GM12878 (cell line): ENCODE results near the gene FNDC11. TPM values are rescaled to one million over a fixed set of nuclear protein-coding genes. Genes with fewer than 3 reads are reported as not detected.

Source experiments
- ATAC-seq: fragments of 200-7000 bp; cut with Tn5 transposase; 3 replicates; pipeline ENCODE4 v1.9.1; 2020; ENCODE audit warnings: mild to moderate bottlenecking, moderate library complexity
- BruUV-seq: library from RNA; stranded (reverse); fragments of 400-500 nt; replicated peaks from 2 replicates; lab custom pipeline; 2021; lab: Mats Ljungman, UMichigan
- CTCF ChIA-PET: fragments of 300-600 bp; sonication (Branson Sonifier 250); formaldehyde crosslinking; extraction: SDS; loops from one replicate; lab custom pipeline; 2021; ENCODE audit warnings: inconsistent platforms; lab: Yijun Ruan, JAX
- POLR2A ChIA-PET: fragments of 350-600 bp; formaldehyde crosslinking; extraction: SDS; loops from one replicate; lab custom pipeline; 2021; ENCODE audit warnings: inconsistent platforms; lab: Charles Lee
- RAD21 ChIA-PET: fragments of 300-600 bp; sonication (Branson Sonifier 250); formaldehyde crosslinking; loops from one replicate; lab custom pipeline; 2023; ENCODE audit warnings: antibody characterized with exemption; ENCODE audit not compliant: unreplicated experiment; lab: Charles Lee
- SMC1A ChIA-PET: fragments of 300-600 bp; sonication (Branson Sonifier 250); formaldehyde crosslinking; loops from one replicate; lab custom pipeline; 2023; ENCODE audit not compliant: unreplicated experiment, uncharacterized antibody; lab: Charles Lee
- DNase-seq: peaks from one replicate; pipeline ENCODE4 v3.0.0-alpha.2; 2011; ENCODE audit warnings: low read depth, low spot score
- FAIRE-seq: peaks from 3 replicates; lab custom pipeline; 2011; peaks lifted over from hg19 to GRCh38; lab: Jason Lieb, UNC
- H2AFZ ChIP-seq: 2 replicates; pipeline ENCODE4 v1.6.0; 2011; ENCODE audit warnings: low read depth, low read length, control low read depth; ENCODE audit not compliant: control insufficient read depth
- H3K27ac ChIP-seq: 2 replicates; pipeline ENCODE4 v1.5.1; 2011; ENCODE audit warnings: control low read depth; ENCODE audit not compliant: control insufficient read depth, insufficient read depth
- H3K27me3 ChIP-seq, 2 experiments: replicated peaks in 1 of 2; 2 replicates each; pipeline versions ENCODE4 v1.6.0 to v1.6.1; 2011; ENCODE audit warnings: low read length in 1 of 2; ENCODE audit not compliant: control insufficient read depth in 2 of 2, insufficient read depth in 2 of 2
- H3K36me3 ChIP-seq, 2 experiments: 2 replicates each; pipeline ENCODE4 v1.5.1; 2011; ENCODE audit warnings: low read length in 1 of 2; ENCODE audit not compliant: control insufficient read depth in 2 of 2, insufficient read depth in 2 of 2
- H3K4me1 ChIP-seq: 2 replicates; pipeline ENCODE4 v1.6.1; 2011; ENCODE audit warnings: mild to moderate bottlenecking, low read length, moderate library complexity, mixed read lengths; ENCODE audit not compliant: control insufficient read depth, insufficient read depth
- H3K4me2 ChIP-seq: 2 replicates; pipeline ENCODE4 v1.6.0; 2011; ENCODE audit warnings: control low read depth; ENCODE audit not compliant: control insufficient read depth, insufficient read depth
- H3K4me3 ChIP-seq: fragments of 200-600 bp; sonication (generic); 2 replicates; pipeline ENCODE4 v1.5.1; 2016
- H3K79me2 ChIP-seq: 2 replicates; pipeline ENCODE4 v1.6.0; 2011; ENCODE audit warnings: low read length; ENCODE audit not compliant: control insufficient read depth, insufficient read depth
- H3K9ac ChIP-seq: 2 replicates; pipeline ENCODE4 v1.8.0; 2011; ENCODE audit warnings: low read length, control low read depth, mixed read lengths; ENCODE audit not compliant: control insufficient read depth, insufficient read depth
- H3K9me3 ChIP-seq: replicated peaks from 3 replicates; pipeline ENCODE4 v1.5.1; 2011; ENCODE audit warnings: mild to moderate bottlenecking, low read length; ENCODE audit not compliant: control insufficient read depth, insufficient read depth
- H4K20me1 ChIP-seq: 2 replicates; pipeline ENCODE4 v1.6.0; 2011; ENCODE audit not compliant: control insufficient read depth, insufficient read depth
- ETV6 ChIP-seq, 2 experiments: fragments of 450-650 bp in 1 of 2; IDR thresholded peaks in 1 of 2; conservative IDR thresholded peaks in 1 of 2; 2 replicates each; pipeline ENCODE4 v1.6.1; 2014; ENCODE audit warnings: antibody characterized with exemption in 1 of 2, borderline replicate concordance in 1 of 2, low read depth in 1 of 2, mild to moderate bottlenecking in 1 of 2, moderate library complexity in 1 of 2
- PBX3 ChIP-seq: IDR thresholded peaks from 2 replicates; pipeline ENCODE4 v1.6.1; 2011; ENCODE audit warnings: mild to moderate bottlenecking, low read depth, low read length, moderate library complexity; ENCODE audit not compliant: insufficient replicate concordance
- SIN3A ChIP-seq: IDR thresholded peaks from 2 replicates; pipeline ENCODE4 v1.6.1; 2012; ENCODE audit warnings: low read depth, low read length, improper control_type of control experiment
- SUZ12 ChIP-seq: fragments of 200-600 bp; sonication (generic); IDR thresholded peaks from one replicate; pipeline ENCODE4 v1.6.1; 2018; ENCODE audit warnings: antibody characterized with exemption, mild to moderate bottlenecking; ENCODE audit not compliant: unreplicated experiment
- TCF12 ChIP-seq: IDR thresholded peaks from 2 replicates; pipeline ENCODE4 v1.6.1; 2011; ENCODE audit warnings: low read depth, mild to moderate bottlenecking, low read length
- TCF3 ChIP-seq: IDR thresholded peaks from 2 replicates; pipeline ENCODE4 v1.6.1; 2012; ENCODE audit warnings: low read depth, mild to moderate bottlenecking, low read length, borderline replicate concordance; ENCODE audit not compliant: insufficient read depth
- WGBS: methylation state at CpG from one replicate; pipeline ENCODE4 v1.1.6; 2016; ENCODE audit warnings: low lambda C conversion rate; ENCODE audit not compliant: insufficient replicate concordance, insufficient coverage; ENCODE audit errors: missing lambda C conversion rate; 5-methylcytosine and 5-hydroxymethylcytosine counted together
- in situ Hi-C: fragments of 300-500 bp; cut with MboI; formaldehyde crosslinking; loops from 9 replicates; pipeline ENCODE4 v1.14.3; 2018; ENCODE audit warnings: mixed read lengths
- intact Hi-C: fragments of 100-400 bp; cut with micrococcal nuclease; formaldehyde crosslinking; loops from one replicate; pipeline ENCODE4 v1.14.2; 2022; ENCODE audit not compliant: unreplicated experiment
- polyA plus RNA-seq, 11 experiments: library from polyadenylated mRNA; depleted of rRNA in 4 of 11; unstranded in 6 of 11; stranded (reverse) in 5 of 11; fragments of >200 nt; fragmentation: Nextera tagmentation in 4 of 11; fragmentation: Illumina TruSeq in 1 of 11; extraction: Ambion mirVana in 4 of 11; extraction: Trizol in 1 of 11; gene quantifications; 1 replicate in 1 of 11; 2 replicates in 10 of 11; pipeline versions ENCODE4 v1.2.1 to v1.2.3, GENCODE V29; 2011 to 2016; ENCODE audit warnings: inconsistent platforms in 2 of 11, missing spikeins in 2 of 11, low read depth in 1 of 11
- total RNA-seq, 4 experiments: library from RNA; depleted of rRNA in 3 of 4; stranded (reverse); fragments of >200 nt in 3 of 4; fragmentation: Illumina TruSeq in 1 of 4; extraction: Trizol in 1 of 4; gene quantifications; 2 replicates each; pipeline versions ENCODE4 v1.2.1 to v1.2.3, GENCODE V29; 2013 to 2021
- TF ChIP-seq, protein P1 (sequence below): IDR thresholded peaks from 2 replicates; pipeline ENCODE4 v1.6.1; 2011; ENCODE audit warnings: borderline replicate concordance, low read depth, mild to moderate bottlenecking, moderate library complexity, low read length; ENCODE audit not compliant: insufficient read depth, poor library complexity, severe bottlenecking
- TF ChIP-seq, protein P2 (sequence below): fragments of 450-650 bp; IDR thresholded peaks from 2 replicates; pipeline ENCODE4 v1.6.1; 2016; ENCODE audit warnings: mild to moderate bottlenecking

The FNDC11 gene
- total and polyA plus RNA-seq, 10 of the 15 experiments (the other 5 are each of a cell fraction or from before 2014, with no cell fraction given): 0.09 to 0.72 (median 0.34) TPM; not detected in 2

GRCh38 chr20:63539441-63540370, 14.3 kb upstream of the FNDC11 start:
- TF ChIP-seq TCF12 (no peak), PBX3 (no peak), ETV6 (conservative IDR thresholded peaks at IDR 0.05 in 1 of 2, IDR thresholded peaks at IDR 0.05 in 1 of 2; ENCODE audit: borderline replicate concordance in 1 of 2, low read depth in 1 of 2) (no peak), TCF3 (no peak), SIN3A (no peak), SUZ12 (no peak)
- TF ChIP-seq, protein P1, sequence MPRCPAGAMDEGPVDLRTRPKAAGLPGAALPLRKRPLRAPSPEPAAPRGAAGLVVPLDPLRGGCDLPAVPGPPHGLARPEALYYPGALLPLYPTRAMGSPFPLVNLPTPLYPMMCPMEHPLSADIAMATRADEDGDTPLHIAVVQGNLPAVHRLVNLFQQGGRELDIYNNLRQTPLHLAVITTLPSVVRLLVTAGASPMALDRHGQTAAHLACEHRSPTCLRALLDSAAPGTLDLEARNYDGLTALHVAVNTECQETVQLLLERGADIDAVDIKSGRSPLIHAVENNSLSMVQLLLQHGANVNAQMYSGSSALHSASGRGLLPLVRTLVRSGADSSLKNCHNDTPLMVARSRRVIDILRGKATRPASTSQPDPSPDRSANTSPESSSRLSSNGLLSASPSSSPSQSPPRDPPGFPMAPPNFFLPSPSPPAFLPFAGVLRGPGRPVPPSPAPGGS: peak; percentile 55
- TF ChIP-seq, protein P2, sequence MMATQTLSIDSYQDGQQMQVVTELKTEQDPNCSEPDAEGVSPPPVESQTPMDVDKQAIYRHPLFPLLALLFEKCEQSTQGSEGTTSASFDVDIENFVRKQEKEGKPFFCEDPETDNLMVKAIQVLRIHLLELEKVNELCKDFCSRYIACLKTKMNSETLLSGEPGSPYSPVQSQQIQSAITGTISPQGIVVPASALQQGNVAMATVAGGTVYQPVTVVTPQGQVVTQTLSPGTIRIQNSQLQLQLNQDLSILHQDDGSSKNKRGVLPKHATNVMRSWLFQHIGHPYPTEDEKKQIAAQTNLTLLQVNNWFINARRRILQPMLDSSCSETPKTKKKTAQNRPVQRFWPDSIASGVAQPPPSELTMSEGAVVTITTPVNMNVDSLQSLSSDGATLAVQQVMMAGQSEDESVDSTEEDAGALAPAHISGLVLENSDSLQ: no peak
- Histone ChIP-seq H3K9me3 (no peaks in the 10 kb centered on the region), H3K27ac (no peak overlapping the region), H3K4me3 (no peak overlapping the region), H4K20me1 (no peaks in the 10 kb centered on the region), H2AFZ (no peak overlapping the region), H3K9ac (no peak overlapping the region), H3K79me2 (no peaks in the 10 kb centered on the region), H3K4me2 (no peak overlapping the region), H3K36me3 (no peaks in the 10 kb centered on the region), H3K27me3 (no peaks in the 10 kb centered on the region), H3K4me1 (peaks cover 26% of the 10 kb centered on the region)
- ATAC-seq (no peak), FAIRE-seq (no peak), DNase-seq (no peak)
- intact Hi-C loops: loop anchor here (2.0 to 5.0 kb wide), 5 partner anchors 39 to 583 kb away; partner anchors contain the start of gene GMEB2
- ChIA-PET POLR2A (interaction anchor here (1.3 kb wide), 1 partner anchor 88 kb away, joined by 4 read pairs; the partner anchor contains the start of gene GMEB2), SMC1A (interaction anchor here (1.1 to 1.4 kb wide), 3 partner anchors 85 to 581 kb away, joined by 3 to 4 read pairs (median 3); no protein-coding TSS in a partner anchor), CTCF (interaction anchor here (1.2 to 2.9 kb wide), 7 partner anchors 34 to 518 kb away, joined by 3 to 25 read pairs (median 4); partner anchors contain the start of genes HELZ2 and TPD52L2), RAD21 (interaction anchor here (0.7 to 3.2 kb wide), 8 partner anchors 12 to 118 kb away, joined by 4 to 41 read pairs (median 18); partner anchors contain the start of genes GMEB2, PPDPF and RTEL1)
- BruUV-seq: no TSS peak
- 77% methylated on average over 27 of the region's 29 CpGs for WGBS
- in situ Hi-C loops: no loop called here
